A549 (cell line): ENCODE results near the gene PRRT4. TPM values are rescaled to one million over a fixed set of nuclear protein-coding genes. Genes with fewer than 3 reads are reported as not detected.

Source experiments
- ATAC-seq, 2 experiments: fragments of 200-7000 bp in 1 of 2; fragments of >200 bp in 1 of 2; cut with Nextera tagmentation in 1 of 2; cut with Tn5 transposase in 1 of 2; 3 replicates each; pipeline versions ENCODE4 v1.8.0 to v1.9.1; 2018 to 2020; ENCODE audit warnings: mild to moderate bottlenecking in 1 of 2, moderate library complexity in 1 of 2
- CTCF ChIA-PET: fragments of 300-600 bp; sonication (Branson Sonifier 250); formaldehyde crosslinking; extraction: SDS; loops from one replicate; lab custom pipeline; 2021; ENCODE audit warnings: antibody characterized with exemption, inconsistent platforms; lab: Yijun Ruan, JAX
- POLR2A ChIA-PET: fragments of 350-600 bp; formaldehyde crosslinking; extraction: SDS; loops from one replicate; lab custom pipeline; 2021; ENCODE audit warnings: antibody characterized with exemption, inconsistent platforms; lab: Yijun Ruan, JAX
- DNase-seq, 2 experiments: peaks; one replicate each; pipeline versions ENCODE4 v3.0.0 to v3.0.0-alpha.2; 2011 to 2016; ENCODE audit warnings: low read depth in 1 of 2, low spot score in 1 of 2
- FAIRE-seq: peaks from 2 replicates; lab custom pipeline; 2011; peaks lifted over from hg19 to GRCh38; lab: Jason Lieb, UNC
- H3K27ac ChIP-seq, 2 experiments: fragments of >200 bp; sonication (Bioruptor Twin); formaldehyde crosslinking; 3 replicates each; pipeline ENCODE4 v1.5.1; 2016 to 2017
- H3K4me1 ChIP-seq: fragments of >200 bp; sonication (Bioruptor Twin); formaldehyde crosslinking; 3 replicates; pipeline ENCODE4 v1.6.1; 2016
- H3K4me2 ChIP-seq: fragments of >200 bp; sonication (Bioruptor Twin); formaldehyde crosslinking; 3 replicates; pipeline ENCODE4 v1.6.1; 2016
- H3K4me3 ChIP-seq: fragments of >200 bp; sonication (Bioruptor Twin); formaldehyde crosslinking; 3 replicates; pipeline ENCODE4 v1.5.1; 2016
- H3K9me3 ChIP-seq: fragments of >200 bp; sonication (Bioruptor Twin); formaldehyde crosslinking; 3 replicates; pipeline ENCODE4 v1.6.1; 2016
- BHLHE40 ChIP-seq: IDR thresholded peaks from 2 replicates; pipeline ENCODE4 v1.6.1; 2012; ENCODE audit warnings: low read depth, low read length, inconsistent platforms
- CBX2 ChIP-seq: fragments of 200-600 bp; sonication (generic); IDR thresholded peaks from 2 replicates; pipeline ENCODE4 v1.6.1; 2016; ENCODE audit warnings: low read depth, mild to moderate bottlenecking, borderline replicate concordance
- CEBPB ChIP-seq, 2 experiments: fragments of >200 bp in 1 of 2; sonication (Bioruptor Twin) in 1 of 2; formaldehyde crosslinking in 1 of 2; IDR thresholded peaks; 2 replicates each; pipeline ENCODE4 v1.6.1; 2012 to 2016
- CHD2 ChIP-seq: fragments of 150-350 bp; IDR thresholded peaks from 2 replicates; pipeline ENCODE4 v1.6.1; 2014; ENCODE audit warnings: low read length; ENCODE audit not compliant: partially characterized antibody
- CHD4 ChIP-seq: fragments of 200-600 bp; sonication (generic); IDR thresholded peaks from 2 replicates; pipeline ENCODE4 v1.6.1; 2016; ENCODE audit warnings: antibody characterized with exemption, mild to moderate bottlenecking, borderline replicate concordance
- EHF ChIP-seq: fragments of 250-450 bp; sonication (Bioruptor Pico); IDR thresholded peaks from 2 replicates; pipeline ENCODE4 v1.5.0; 2020; ENCODE audit warnings: mild to moderate bottlenecking
- HDAC2 ChIP-seq: fragments of 200-600 bp; sonication (generic); IDR thresholded peaks from 2 replicates; pipeline ENCODE4 v1.6.1; 2016
- HOXB13 ChIP-seq: fragments of 250-450 bp; sonication (Bioruptor Pico); IDR thresholded peaks from 2 replicates; pipeline ENCODE4 v1.5.0; 2020; ENCODE audit warnings: low read depth, mild to moderate bottlenecking, moderate library complexity
- MAFK ChIP-seq: fragments of 450-650 bp; IDR thresholded peaks from 2 replicates; pipeline ENCODE4 v1.6.1; 2014; ENCODE audit not compliant: partially characterized antibody
- MAZ ChIP-seq: fragments of 150-350 bp; IDR thresholded peaks from 2 replicates; pipeline ENCODE4 v1.6.1; 2014; ENCODE audit warnings: antibody characterized with exemption, low read depth, low read length, borderline replicate concordance
- MYC ChIP-seq: IDR thresholded peaks from 2 replicates; pipeline ENCODE4 v1.6.1; 2012; ENCODE audit warnings: mild to moderate bottlenecking, inconsistent platforms, low read length, improper control_type of control experiment, borderline replicate concordance
- NFE2L2 ChIP-seq: fragments of 150-350 bp; conservative IDR thresholded peaks from 2 replicates; pipeline ENCODE4 v1.6.1; 2014; ENCODE audit warnings: low read length
- POLR2A ChIP-seq: IDR thresholded peaks from 2 replicates; pipeline ENCODE4 v1.6.1; 2012; ENCODE audit warnings: mild to moderate bottlenecking, low read length
- RCOR1 ChIP-seq: fragments of 150-350 bp; IDR thresholded peaks from 2 replicates; pipeline ENCODE4 v1.6.1; 2014; ENCODE audit warnings: antibody characterized with exemption, low read length, low read depth
- RNF2 ChIP-seq: fragments of 200-600 bp; sonication (generic); IDR thresholded peaks from 2 replicates; pipeline ENCODE4 v1.6.1; 2016; ENCODE audit warnings: low read depth, mild to moderate bottlenecking, antibody characterized with exemption, moderate library complexity, borderline replicate concordance
- TP53 ChIP-seq: fragments of 250-450 bp; sonication (Bioruptor Pico); IDR thresholded peaks from 2 replicates; pipeline ENCODE4 v1.5.0; 2021; ENCODE audit warnings: mild to moderate bottlenecking, moderate library complexity
- WGBS: methylation state at CpG from one replicate; pipeline ENCODE4 v1.1.6; 2017; ENCODE audit errors: missing lambda C conversion rate; 5-methylcytosine and 5-hydroxymethylcytosine counted together
- polyA plus RNA-seq, 4 experiments: library from polyadenylated mRNA; depleted of rRNA in 3 of 4; stranded (reverse); fragments of >200 nt; fragmentation: RNase III in 1 of 4; extraction: RNeasy Plus Mini Kit Qiagen cat#74134 plus additional on column Dnase treatment in 1 of 4; gene quantifications; 2 replicates in 3 of 4; 3 replicates in 1 of 4; pipeline ENCODE4 v1.2.3, GENCODE V29; 2011 to 2017
- TF ChIP-seq, protein P1 (sequence below): IDR thresholded peaks from 2 replicates; pipeline ENCODE4 v1.6.1; 2012
- TF ChIP-seq, protein P2 (sequence below): fragments of >200 bp; sonication (Bioruptor Twin); formaldehyde crosslinking; IDR thresholded peaks from 3 replicates; pipeline ENCODE4 v1.6.1; 2016
- TF ChIP-seq, protein P3 (sequence below): IDR thresholded peaks from 2 replicates; pipeline ENCODE4 v1.6.1; 2012
- TF ChIP-seq, protein P4 (sequence below): fragments of 200-600 bp; sonication (generic); IDR thresholded peaks from 2 replicates; pipeline ENCODE4 v1.6.1; 2016; ENCODE audit warnings: antibody characterized with exemption, mild to moderate bottlenecking, moderate library complexity

PRRT4 gene
- polyA plus RNA-seq, 2 of the 4 experiments (the other 2 are of a cell fraction), result 0.15 to 0.18 TPM

DNA sequence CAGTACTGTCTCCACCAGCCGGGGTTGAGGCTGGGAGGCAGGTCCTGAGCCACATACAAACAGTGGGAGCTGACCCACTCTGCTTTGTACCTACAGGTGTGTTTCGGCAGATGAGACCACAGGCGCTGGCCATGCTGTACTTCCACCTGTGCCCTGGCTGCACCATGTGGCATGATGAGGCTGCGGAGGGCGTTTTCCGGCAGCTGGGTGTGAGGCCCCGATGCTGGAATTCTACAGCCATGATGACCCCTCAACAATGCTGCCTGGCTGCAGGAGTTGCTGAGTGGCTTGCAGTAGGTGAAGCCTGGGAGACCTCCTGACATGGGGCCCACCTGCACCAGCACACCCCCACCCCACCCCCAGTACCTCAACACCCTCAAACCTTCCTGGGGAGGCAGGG lies 30.3 kb upstream of the PRRT4 start:
- no peak for FAIRE-seq
- Histone ChIP-seq H3K4me3 (no peak overlapping the region), H3K4me1 (no peaks in the 10 kb centered on the region), H3K4me2 (no peak overlapping the region), H3K9me3 (no peaks in the 10 kb centered on the region), H3K27ac (no peak overlapping the region)
- WGBS, result 98% methylated on average over 7 of the region's 7 CpGs
- ChIA-PET POLR2A (no interaction called here), CTCF (interaction anchor here (0.6 to 38.8 kb wide), 10 partner anchors 9 to 68 kb away, joined by 3 to 800 read pairs (median 48); partner anchors contain the start of genes PRRT4 and RBM28)
- no peak for TF ChIP-seq RCOR1
- TF ChIP-seq CHD4, result no peak
- TF ChIP-seq POLR2A, result no peak
- no peak for TF ChIP-seq CBX2
- TF ChIP-seq, protein P1, sequence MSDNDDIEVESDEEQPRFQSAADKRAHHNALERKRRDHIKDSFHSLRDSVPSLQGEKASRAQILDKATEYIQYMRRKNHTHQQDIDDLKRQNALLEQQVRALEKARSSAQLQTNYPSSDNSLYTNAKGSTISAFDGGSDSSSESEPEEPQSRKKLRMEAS, result no peak
- TF ChIP-seq, protein P2, sequence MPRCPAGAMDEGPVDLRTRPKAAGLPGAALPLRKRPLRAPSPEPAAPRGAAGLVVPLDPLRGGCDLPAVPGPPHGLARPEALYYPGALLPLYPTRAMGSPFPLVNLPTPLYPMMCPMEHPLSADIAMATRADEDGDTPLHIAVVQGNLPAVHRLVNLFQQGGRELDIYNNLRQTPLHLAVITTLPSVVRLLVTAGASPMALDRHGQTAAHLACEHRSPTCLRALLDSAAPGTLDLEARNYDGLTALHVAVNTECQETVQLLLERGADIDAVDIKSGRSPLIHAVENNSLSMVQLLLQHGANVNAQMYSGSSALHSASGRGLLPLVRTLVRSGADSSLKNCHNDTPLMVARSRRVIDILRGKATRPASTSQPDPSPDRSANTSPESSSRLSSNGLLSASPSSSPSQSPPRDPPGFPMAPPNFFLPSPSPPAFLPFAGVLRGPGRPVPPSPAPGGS, result no peak
- no peak for TF ChIP-seq CHD2
- TF ChIP-seq, protein P3, sequence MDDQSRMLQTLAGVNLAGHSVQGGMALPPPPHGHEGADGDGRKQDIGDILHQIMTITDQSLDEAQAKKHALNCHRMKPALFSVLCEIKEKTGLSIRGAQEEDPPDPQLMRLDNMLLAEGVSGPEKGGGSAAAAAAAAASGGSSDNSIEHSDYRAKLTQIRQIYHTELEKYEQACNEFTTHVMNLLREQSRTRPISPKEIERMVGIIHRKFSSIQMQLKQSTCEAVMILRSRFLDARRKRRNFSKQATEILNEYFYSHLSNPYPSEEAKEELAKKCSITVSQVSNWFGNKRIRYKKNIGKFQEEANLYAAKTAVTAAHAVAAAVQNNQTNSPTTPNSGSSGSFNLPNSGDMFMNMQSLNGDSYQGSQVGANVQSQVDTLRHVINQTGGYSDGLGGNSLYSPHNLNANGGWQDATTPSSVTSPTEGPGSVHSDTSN, result no peak
- TF ChIP-seq MYC, result no peak
- no peak for TF ChIP-seq HDAC2
- TF ChIP-seq MAZ, result no peak
- no peak for TF ChIP-seq EHF (CRISPR knock-in tag)
- TF ChIP-seq HOXB13, result no peak
- no peak for TF ChIP-seq BHLHE40
- TF ChIP-seq RNF2, result no peak
- no peak for TF ChIP-seq CEBPB (IDR thresholded peaks at IDR 0.05)
- no peak for TF ChIP-seq TP53 (CRISPR knock-in tag)
- TF ChIP-seq, protein P4, sequence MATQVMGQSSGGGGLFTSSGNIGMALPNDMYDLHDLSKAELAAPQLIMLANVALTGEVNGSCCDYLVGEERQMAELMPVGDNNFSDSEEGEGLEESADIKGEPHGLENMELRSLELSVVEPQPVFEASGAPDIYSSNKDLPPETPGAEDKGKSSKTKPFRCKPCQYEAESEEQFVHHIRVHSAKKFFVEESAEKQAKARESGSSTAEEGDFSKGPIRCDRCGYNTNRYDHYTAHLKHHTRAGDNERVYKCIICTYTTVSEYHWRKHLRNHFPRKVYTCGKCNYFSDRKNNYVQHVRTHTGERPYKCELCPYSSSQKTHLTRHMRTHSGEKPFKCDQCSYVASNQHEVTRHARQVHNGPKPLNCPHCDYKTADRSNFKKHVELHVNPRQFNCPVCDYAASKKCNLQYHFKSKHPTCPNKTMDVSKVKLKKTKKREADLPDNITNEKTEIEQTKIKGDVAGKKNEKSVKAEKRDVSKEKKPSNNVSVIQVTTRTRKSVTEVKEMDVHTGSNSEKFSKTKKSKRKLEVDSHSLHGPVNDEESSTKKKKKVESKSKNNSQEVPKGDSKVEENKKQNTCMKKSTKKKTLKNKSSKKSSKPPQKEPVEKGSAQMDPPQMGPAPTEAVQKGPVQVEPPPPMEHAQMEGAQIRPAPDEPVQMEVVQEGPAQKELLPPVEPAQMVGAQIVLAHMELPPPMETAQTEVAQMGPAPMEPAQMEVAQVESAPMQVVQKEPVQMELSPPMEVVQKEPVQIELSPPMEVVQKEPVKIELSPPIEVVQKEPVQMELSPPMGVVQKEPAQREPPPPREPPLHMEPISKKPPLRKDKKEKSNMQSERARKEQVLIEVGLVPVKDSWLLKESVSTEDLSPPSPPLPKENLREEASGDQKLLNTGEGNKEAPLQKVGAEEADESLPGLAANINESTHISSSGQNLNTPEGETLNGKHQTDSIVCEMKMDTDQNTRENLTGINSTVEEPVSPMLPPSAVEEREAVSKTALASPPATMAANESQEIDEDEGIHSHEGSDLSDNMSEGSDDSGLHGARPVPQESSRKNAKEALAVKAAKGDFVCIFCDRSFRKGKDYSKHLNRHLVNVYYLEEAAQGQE, result no peak
- no peak for ATAC-seq
- no peak for DNase-seq

DNA sequence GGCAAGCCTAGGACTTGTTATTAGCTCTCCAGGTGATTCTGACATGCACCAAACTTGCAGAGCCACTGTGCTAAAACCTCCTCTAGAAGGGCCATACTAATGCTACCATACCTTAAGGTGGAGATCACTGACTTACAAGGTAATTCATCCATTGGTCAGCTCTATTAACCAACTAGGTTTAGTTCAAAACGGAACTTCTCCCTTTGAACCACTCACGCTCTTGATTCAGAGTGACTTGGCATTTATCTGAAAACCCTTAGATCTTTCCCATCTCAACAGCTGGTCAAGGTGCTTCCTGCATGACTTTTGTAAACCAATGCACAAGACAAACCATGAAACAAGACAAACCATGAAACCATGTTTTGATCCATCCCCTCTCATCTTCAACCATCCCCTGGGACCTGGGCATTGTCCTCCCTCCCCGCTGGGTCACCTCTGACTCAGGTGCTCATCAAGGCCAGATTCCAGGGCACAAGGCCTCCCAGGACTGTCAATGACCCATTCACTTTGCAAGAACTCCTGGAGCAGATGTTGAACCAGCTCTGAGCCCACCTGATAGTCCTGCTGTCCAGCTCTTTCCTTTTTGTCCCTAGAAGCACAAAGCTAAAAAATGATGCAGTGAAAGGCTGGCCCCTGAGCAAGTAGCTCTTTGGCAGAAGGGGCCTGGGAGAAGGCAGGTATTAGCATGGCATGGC lies 29.5 kb upstream of the PRRT4 start:
- DNase-seq, result no peak
- no peaks in the 10 kb centered on the region for H3K9me3 ChIP-seq
- ATAC-seq, result no peak
- TF ChIP-seq, protein P3, result no peak
- TF ChIP-seq MAFK, result peak; percentile 9
- TF ChIP-seq NFE2L2, result peak; percentile 30; the same call in 1 of the 2 replicates
- no peak overlapping the region for H3K27ac ChIP-seq
- WGBS, result 82% methylated on average over 3 of the region's 3 CpGs
- H3K4me2 ChIP-seq, result no peak overlapping the region
- CTCF ChIA-PET, result interaction anchor here (0.6 to 38.8 kb wide), 11 partner anchors 10 to 70 kb away, joined by 3 to 800 read pairs (median 6); partner anchors contain the start of genes PRRT4 and RBM28
- POLR2A ChIA-PET, result interaction anchor here (0.6 kb wide), 1 partner anchor 22 kb away, joined by 5 read pairs; no protein-coding TSS in a partner anchor
- no peaks in the 10 kb centered on the region for H3K4me1 ChIP-seq
- no peak for FAIRE-seq
- H3K4me3 ChIP-seq, result no peak overlapping the region
